Measurements from ENCODE around the gene EFHC1.
"Not testable (repeated sequence)": the region's sequence is repeated elsewhere in the genome, so short reads cannot be mapped to it uniquely, and the experiment has no call there.

Gene EFHC1

DNA sequence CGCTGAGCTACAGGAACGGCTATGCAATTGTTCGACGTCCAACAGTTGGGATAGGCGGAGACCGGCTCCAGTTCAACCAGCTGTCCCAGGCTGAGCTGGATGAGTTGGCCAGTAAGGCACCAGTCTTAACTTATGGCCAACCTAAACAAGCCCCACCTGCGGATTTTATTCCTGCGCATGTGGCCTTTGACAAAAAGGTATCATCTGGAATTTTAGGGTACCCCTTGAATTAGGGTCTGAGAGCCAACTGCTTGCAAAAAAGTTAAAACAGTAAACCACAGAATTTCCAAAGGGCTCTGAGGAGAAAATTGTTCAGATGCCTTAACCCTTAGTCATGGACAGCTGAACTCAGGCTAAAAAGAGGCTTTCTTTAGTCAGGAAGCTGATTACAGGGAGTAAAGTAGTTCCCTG lies 3.8 kb downstream of the EFHC1 start:
- no peak for DNase-seq (ENCODE audit: low spot score)
- TF ChIP-seq CTCF (IDR thresholded peaks at IDR 0.05; ENCODE audit: poor library complexity, severe bottlenecking): no peak
- peak overlapping the region; percentile 93 for H3K27ac ChIP-seq (ENCODE audit: poor library complexity, severe bottlenecking)

GRCh38 chr6:52424513-52424912 lies 4.4 kb downstream of the EFHC1 start:
- peak overlapping the region; percentile 93 for H3K27ac ChIP-seq (ENCODE audit: poor library complexity, severe bottlenecking)

More for the DNA sequence above, 3.8 kb downstream of the EFHC1 start:
- Histone ChIP-seq H3K4me1 (ENCODE audit: insufficient read depth, poor library complexity, severe bottlenecking) (peaks cover 25% of the 10 kb centered on the region), H3K27me3 (ENCODE audit: insufficient read depth, poor library complexity, severe bottlenecking) (no peaks in the 10 kb centered on the region), H3K4me3 (ENCODE audit: severe bottlenecking) (no peak overlapping the region), H3K9me3 (ENCODE audit: severe bottlenecking) (no peaks in the 10 kb centered on the region), H3K36me3 (ENCODE audit: low read depth) (peaks cover 5% of the 10 kb centered on the region; the same call in 1 of the 2 replicates)
- peak; percentile 62 for ATAC-seq (ENCODE audit: low read depth)

DNA sequence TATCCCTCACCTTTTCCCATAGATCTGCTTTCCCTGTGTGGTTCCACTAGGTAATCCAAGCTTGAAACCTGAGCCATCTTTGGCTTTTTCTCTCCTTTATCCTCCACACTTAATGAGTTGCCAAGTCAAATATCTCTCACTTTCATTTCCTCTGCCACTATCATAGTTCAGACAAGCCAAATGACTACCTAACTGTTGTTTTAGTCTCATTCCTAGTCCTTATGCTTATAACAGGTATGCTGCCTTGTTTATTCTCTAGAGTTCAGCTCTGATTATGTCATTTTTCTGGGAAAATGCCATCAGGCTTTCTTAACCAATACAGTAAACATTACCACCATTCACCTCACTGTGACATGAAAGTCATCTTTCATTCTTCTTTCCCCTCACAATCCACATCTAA lies 6.5 kb downstream of the EFHC1 start:
- no peak overlapping the region for H3K27ac ChIP-seq (ENCODE audit: poor library complexity, severe bottlenecking)
- H3K9me3 ChIP-seq (ENCODE audit: severe bottlenecking): no peaks in the 10 kb centered on the region
- peaks cover 5% of the 10 kb centered on the region; the same call in 1 of the 2 replicates for H3K36me3 ChIP-seq (ENCODE audit: low read depth)
- H3K27me3 ChIP-seq (ENCODE audit: insufficient read depth, poor library complexity, severe bottlenecking): no peaks in the 10 kb centered on the region
- no peak for TF ChIP-seq CTCF (IDR thresholded peaks at IDR 0.05; ENCODE audit: poor library complexity, severe bottlenecking)
- peaks cover 23% of the 10 kb centered on the region for H3K4me1 ChIP-seq (ENCODE audit: insufficient read depth, poor library complexity, severe bottlenecking)
- DNase-seq (ENCODE audit: low spot score) (no peak), ATAC-seq (ENCODE audit: low read depth) (no peak)
- H3K4me3 ChIP-seq (ENCODE audit: severe bottlenecking): no peak overlapping the region

More at GRCh38 chr6:52424513-52424912, 4.4 kb downstream of the EFHC1 start:
- Histone ChIP-seq H3K36me3 (ENCODE audit: low read depth) (peaks cover 5% of the 10 kb centered on the region; the same call in 1 of the 2 replicates), H3K4me1 (ENCODE audit: insufficient read depth, poor library complexity, severe bottlenecking) (peaks cover 23% of the 10 kb centered on the region), H3K4me3 (ENCODE audit: severe bottlenecking) (no peak overlapping the region), H3K27me3 (ENCODE audit: insufficient read depth, poor library complexity, severe bottlenecking) (no peaks in the 10 kb centered on the region), H3K9me3 (ENCODE audit: severe bottlenecking) (no peaks in the 10 kb centered on the region)
- TF ChIP-seq CTCF (IDR thresholded peaks at IDR 0.05; ENCODE audit: poor library complexity, severe bottlenecking): peak; percentile 13
- no peak for ATAC-seq (ENCODE audit: low read depth)
- no peak for DNase-seq (ENCODE audit: low spot score)

DNA sequence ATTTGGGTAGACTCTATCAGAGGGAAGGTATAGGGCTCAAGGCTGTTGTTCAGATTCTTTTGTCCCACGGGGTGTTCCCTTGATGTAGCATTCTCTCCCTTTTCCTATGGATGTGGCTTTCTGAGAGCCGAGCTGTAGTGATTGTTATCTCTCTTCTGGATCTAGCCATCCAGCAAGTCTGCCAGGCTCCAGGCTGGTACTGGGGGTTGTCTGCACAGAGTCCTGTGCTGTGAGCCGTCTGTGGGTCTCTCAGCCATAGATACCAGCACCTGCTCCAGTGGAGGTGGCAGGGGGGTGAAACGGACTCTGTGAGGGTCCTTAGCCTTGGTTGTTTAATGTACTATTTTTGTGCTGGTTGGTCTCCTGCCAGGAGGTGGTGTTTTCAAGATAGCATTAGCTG lies 13.2 kb downstream of the EFHC1 start:
- H3K9me3 ChIP-seq (ENCODE audit: severe bottlenecking); DNase-seq (ENCODE audit: low spot score); ATAC-seq (ENCODE audit: low read depth); H3K27me3 ChIP-seq (ENCODE audit: insufficient read depth, poor library complexity, severe bottlenecking); H3K4me1 ChIP-seq (ENCODE audit: insufficient read depth, poor library complexity, severe bottlenecking); H3K36me3 ChIP-seq (ENCODE audit: low read depth); H3K27ac ChIP-seq (ENCODE audit: poor library complexity, severe bottlenecking); H3K4me3 ChIP-seq (ENCODE audit: severe bottlenecking): not testable (repeated sequence)

- DNase-seq (ENCODE audit: low spot score) (no peak), ATAC-seq (ENCODE audit: low read depth) (no peak)
These were observed 15.2 kb downstream of the EFHC1 start for GRCh38 chr6:52435345-52435744.

More at GRCh38 chr6:52435345-52435744, 15.2 kb downstream of the EFHC1 start:
- Histone ChIP-seq H3K36me3 (ENCODE audit: low read depth) (peaks cover 13% of the 10 kb centered on the region), H3K9me3 (ENCODE audit: severe bottlenecking) (no peaks in the 10 kb centered on the region), H3K4me1 (ENCODE audit: insufficient read depth, poor library complexity, severe bottlenecking) (no peaks in the 10 kb centered on the region), H3K4me3 (ENCODE audit: severe bottlenecking) (no peak overlapping the region), H3K27me3 (ENCODE audit: insufficient read depth, poor library complexity, severe bottlenecking) (no peaks in the 10 kb centered on the region), H3K27ac (ENCODE audit: poor library complexity, severe bottlenecking) (no peak overlapping the region)
- TF ChIP-seq CTCF (IDR thresholded peaks at IDR 0.05; ENCODE audit: poor library complexity, severe bottlenecking): no peak

All from RWPE2 (cell line).